ENCODE data around the gene CDK13. TPM values are rescaled to one million over a fixed set of nuclear protein-coding genes. Genes with fewer than 3 reads are reported as not detected.
A peak's percentile ranks its signal among the peaks of the same experiment; 100 is the strongest.

Gene CDK13
- total RNA-seq, 1 donor from 2014 or later: 53.2 TPM

- Mint-ChIP-seq H3K4me1 (ENCODE audit: low read depth, unreplicated experiment) (peaks cover 8% of the 10 kb centered on the region), H3K9me3 (ENCODE audit: unreplicated experiment) (peaks cover 15% of the 10 kb centered on the region), H3K27ac (ENCODE audit: unreplicated experiment) (peak overlapping the region; percentile 99), H3K4me3 (ENCODE audit: unreplicated experiment) (peak overlapping the region; percentile 99), H3K27me3 (ENCODE audit: unreplicated experiment) (peaks cover 12% of the 10 kb centered on the region), H3K36me3 (ENCODE audit: unreplicated experiment) (no peaks in the 10 kb centered on the region)
- TF ChIP-seq CTCF (IDR thresholded peaks at IDR 0.05; ENCODE audit: partially characterized antibody, unreplicated experiment): no peak
- DNase-seq: no peak
These were observed 1.6 kb upstream of the CDK13 start for GRCh38 chr7:39948375-39948955.

DNA sequence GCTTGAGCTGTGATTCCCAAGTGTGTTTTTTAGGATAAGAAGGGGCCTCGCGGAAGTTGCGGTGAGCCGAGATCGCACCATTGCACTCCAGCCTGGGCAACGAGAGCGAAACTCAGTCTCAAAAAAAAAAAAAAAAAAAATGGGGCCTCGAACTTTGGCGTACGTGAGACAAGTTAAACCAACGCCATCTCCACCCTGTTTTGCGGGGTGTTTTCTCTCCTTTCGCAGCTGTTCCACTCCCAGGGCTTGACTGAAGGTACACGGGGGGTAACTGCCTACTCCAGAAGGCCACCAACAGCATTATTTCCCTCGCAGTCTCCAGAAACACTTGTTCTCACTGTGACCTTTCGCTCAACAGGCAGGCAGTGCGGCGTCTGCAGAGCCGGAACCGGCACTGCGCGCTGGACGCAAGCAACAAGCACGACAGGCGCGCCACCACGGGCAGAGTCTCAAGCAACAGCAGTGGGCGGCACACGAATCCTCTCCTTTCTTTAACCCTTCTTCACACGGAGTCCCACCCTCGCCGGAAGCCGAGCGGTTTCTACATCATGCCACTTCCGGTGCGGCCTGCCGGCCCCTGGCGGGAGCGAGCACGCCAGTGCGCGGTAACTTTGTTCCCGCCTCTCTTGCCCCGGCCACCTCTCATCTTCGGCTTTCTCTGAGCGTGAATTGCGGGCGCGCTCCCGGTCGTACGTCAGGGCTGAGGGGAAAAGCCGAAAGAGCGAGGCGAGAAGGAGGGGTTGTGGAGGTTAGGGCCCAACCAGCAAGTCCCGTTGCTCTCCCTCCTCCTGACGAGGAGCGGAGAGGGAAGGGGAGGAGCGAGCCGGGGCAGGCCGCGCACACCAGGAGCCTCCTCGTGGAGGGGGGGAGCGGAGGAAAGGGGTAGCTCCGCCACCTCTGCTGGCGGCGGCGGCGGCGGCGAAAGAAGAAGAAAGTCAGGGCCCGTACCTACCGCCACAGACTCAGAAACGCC lies 814 bp upstream of the CDK13 start:
- DNase-seq: peak; percentile 97
- Mint-ChIP-seq H3K4me1 (ENCODE audit: low read depth, unreplicated experiment) (peaks cover 8% of the 10 kb centered on the region), H3K27ac (ENCODE audit: unreplicated experiment) (peak overlapping the region; percentile 99), H3K36me3 (ENCODE audit: unreplicated experiment) (no peaks in the 10 kb centered on the region), H3K4me3 (ENCODE audit: unreplicated experiment) (peak overlapping the region; percentile 99), H3K27me3 (ENCODE audit: unreplicated experiment) (peaks cover 12% of the 10 kb centered on the region), H3K9me3 (ENCODE audit: unreplicated experiment) (peaks cover 15% of the 10 kb centered on the region)
- TF ChIP-seq CTCF (IDR thresholded peaks at IDR 0.05; ENCODE audit: partially characterized antibody, unreplicated experiment): no peak

- H3K9me3 Mint-ChIP-seq (ENCODE audit: unreplicated experiment): peaks cover 15% of the 10 kb centered on the region
- H3K36me3 Mint-ChIP-seq (ENCODE audit: unreplicated experiment): no peaks in the 10 kb centered on the region
- DNase-seq: peak; percentile 59
- no peak for TF ChIP-seq CTCF (IDR thresholded peaks at IDR 0.05; ENCODE audit: partially characterized antibody, unreplicated experiment)
- H3K4me1 Mint-ChIP-seq (ENCODE audit: low read depth, unreplicated experiment): peaks cover 11% of the 10 kb centered on the region
- no peak overlapping the region for H3K27ac Mint-ChIP-seq (ENCODE audit: unreplicated experiment)
- peak overlapping the region; percentile 74 for H3K4me3 Mint-ChIP-seq (ENCODE audit: unreplicated experiment)
- H3K27me3 Mint-ChIP-seq (ENCODE audit: unreplicated experiment): peaks cover 12% of the 10 kb centered on the region
These were observed 593 bp downstream of the CDK13 start for GRCh38 chr7:39950473-39951225.

GRCh38 chr7:39951226-39952194 lies 1.5 kb downstream of the CDK13 start:
- H3K27me3 Mint-ChIP-seq (ENCODE audit: unreplicated experiment): peaks cover 12% of the 10 kb centered on the region
- H3K9me3 Mint-ChIP-seq (ENCODE audit: unreplicated experiment): peaks cover 15% of the 10 kb centered on the region
- peak; percentile 78 for DNase-seq
- H3K36me3 Mint-ChIP-seq (ENCODE audit: unreplicated experiment): no peaks in the 10 kb centered on the region
- H3K4me1 Mint-ChIP-seq (ENCODE audit: low read depth, unreplicated experiment): peaks cover 11% of the 10 kb centered on the region
- H3K4me3 Mint-ChIP-seq (ENCODE audit: unreplicated experiment): peak overlapping the region; percentile 97
- peak; percentile 22 for TF ChIP-seq CTCF (IDR thresholded peaks at IDR 0.05; ENCODE audit: partially characterized antibody, unreplicated experiment)
- peak overlapping the region; percentile 91 for H3K27ac Mint-ChIP-seq (ENCODE audit: unreplicated experiment)

Data from glutamatergic neuron (in vitro differentiated cells).